GM12891 (cell line): ENCODE measurements around the gene ZNF740.

Experiments
- PAX5 ChIP-seq: IDR thresholded peaks from 2 replicates; pipeline ENCODE4 v1.6.1; 2011; ENCODE audit warnings: low read length, moderate library complexity, mild to moderate bottlenecking; ENCODE audit not compliant: insufficient read depth, severe bottlenecking
- POLR2A ChIP-seq: IDR thresholded peaks from 2 replicates; pipeline ENCODE4 v1.6.1; 2011; ENCODE audit warnings: low read depth, low read length, control low read depth
- POLR2AphosphoS5 ChIP-seq: IDR thresholded peaks from 2 replicates; pipeline ENCODE4 v1.6.1; 2011; ENCODE audit warnings: low read depth, low read length, control low read depth
- POU2F2 ChIP-seq: IDR thresholded peaks from 2 replicates; pipeline ENCODE4 v1.6.1; 2011; ENCODE audit warnings: low read depth, mild to moderate bottlenecking, control low read depth, low read length, moderate library complexity
- SPI1 ChIP-seq: IDR thresholded peaks from 2 replicates; pipeline ENCODE4 v1.6.1; 2011; ENCODE audit warnings: low read depth, low read length, control low read depth
- TAF1 ChIP-seq: IDR thresholded peaks from 2 replicates; pipeline ENCODE4 v1.6.1; 2011; ENCODE audit warnings: low read depth, low read length, control low read depth

DNA sequence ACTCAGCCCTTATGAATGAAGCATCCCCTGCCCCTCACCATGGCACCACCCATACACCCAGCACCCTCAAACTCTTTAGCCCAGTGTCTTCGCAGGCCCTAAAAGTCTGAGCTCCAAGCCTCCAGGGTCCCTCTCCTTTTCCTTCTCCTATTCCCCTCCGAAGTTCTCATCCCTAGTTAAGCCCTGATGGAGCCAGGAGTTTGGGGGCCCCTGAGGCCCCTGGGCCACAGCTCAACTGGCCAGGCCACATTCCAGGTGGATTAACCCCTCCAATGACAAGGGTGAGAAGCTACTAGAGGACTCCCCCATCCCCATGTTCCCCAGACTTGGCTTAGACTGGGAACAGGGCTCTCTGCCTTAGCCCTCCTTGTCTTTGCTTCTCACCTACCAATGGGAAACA is 48.9 kb downstream of the ZNF740 start:
- TF ChIP-seq POLR2AphosphoS5 (no peak), POLR2A (no peak), TAF1 (no peak), PAX5 (no peak), SPI1 (no peak), POU2F2 (no peak)
